SU-DHL-6 (cell line): Measurements from ENCODE around the gene ICAM4.
A peak's percentile ranks its signal among the peaks of the same experiment; 100 is the strongest.

ENCODE experiments used
- H2AFZ ChIP-seq: fragments of 200-600 bp; sonication (generic); 2 replicates; pipeline ENCODE4 v1.6.1; 2014; ENCODE audit warnings: low read depth, mild to moderate bottlenecking, moderate library complexity, mixed read lengths, antibody characterized with exemption, low read length; ENCODE audit not compliant: severe bottlenecking
- H3F3A ChIP-seq: fragments of 200-600 bp; shearing (Covaris generic); 2 replicates; pipeline ENCODE4 v1.6.0; 2016; ENCODE audit warnings: antibody characterized with exemption, mild to moderate bottlenecking; ENCODE audit not compliant: insufficient read depth
- H3K27ac ChIP-seq: fragments of 200-600 bp; sonication (generic); 2 replicates; pipeline ENCODE4 v1.5.1; 2016; ENCODE audit warnings: low read depth, mild to moderate bottlenecking, low read length, moderate library complexity, mixed read lengths
- H3K27me3 ChIP-seq: fragments of 200-600 bp; sonication (generic), shearing (Covaris generic); 2 replicates; pipeline ENCODE4 v1.6.0; 2014; ENCODE audit warnings: mild to moderate bottlenecking, low read length
- H3K36me3 ChIP-seq: fragments of 200-600 bp; sonication (generic); 2 replicates; pipeline ENCODE4 v1.6.1; 2014; ENCODE audit warnings: mild to moderate bottlenecking, low read length, mixed read lengths
- H3K4me2 ChIP-seq: fragments of 300-600, 200-600 bp; shearing (Covaris generic), sonication (generic); 2 replicates; pipeline ENCODE4 v1.6.0; 2014; ENCODE audit warnings: low read length, low read depth, mild to moderate bottlenecking; ENCODE audit not compliant: poor library complexity, severe bottlenecking
- H3K4me3 ChIP-seq: fragments of 200-600 bp; sonication (generic); 2 replicates; pipeline ENCODE4 v1.5.1; 2014; ENCODE audit warnings: antibody characterized with exemption, low read length, mild to moderate bottlenecking, mixed read lengths; ENCODE audit not compliant: insufficient read depth, poor library complexity, severe bottlenecking
- H3K79me2 ChIP-seq: fragments of 200-600 bp; sonication (generic); 2 replicates; pipeline ENCODE4 v1.6.1; 2014; ENCODE audit warnings: mild to moderate bottlenecking, low read length, moderate library complexity; ENCODE audit not compliant: insufficient read depth
- H3K9ac ChIP-seq: fragments of 200-600 bp; sonication (generic); 2 replicates; pipeline ENCODE4 v1.7.0; 2014; ENCODE audit warnings: mild to moderate bottlenecking, low read length
- H3K9me2 ChIP-seq: fragments of 200-600 bp; sonication (generic); replicated peaks from 2 replicates; pipeline ENCODE4 v1.6.1; 2014; ENCODE audit warnings: low read length; ENCODE audit not compliant: insufficient read depth
- H3K9me3 ChIP-seq: fragments of 200-600 bp; sonication (generic); 2 replicates; pipeline ENCODE4 v1.6.1; 2014; ENCODE audit warnings: low read length, mixed read lengths; ENCODE audit not compliant: insufficient read depth
- H4K20me1 ChIP-seq: fragments of 200-600 bp; sonication (generic); 2 replicates; pipeline ENCODE4 v1.6.1; 2014; ENCODE audit warnings: low read depth, mild to moderate bottlenecking, antibody characterized with exemption, low read length, moderate library complexity, mixed read lengths
- EZH2phosphoT487 ChIP-seq: fragments of 200-600 bp; sonication (generic), shearing (Covaris generic); conservative IDR thresholded peaks from 2 replicates; pipeline ENCODE4 v1.6.1; 2018; ENCODE audit warnings: mild to moderate bottlenecking, antibody characterized with exemption, low read length, moderate library complexity, mixed read lengths
- TF ChIP-seq, protein P1 (sequence below): fragments of 200-600 bp; sonication (generic); IDR thresholded peaks from one replicate; pipeline ENCODE4 v1.5.1; 2017; ENCODE audit warnings: antibody characterized with exemption, mild to moderate bottlenecking, low read length, moderate library complexity; ENCODE audit not compliant: insufficient read depth, poor library complexity, severe bottlenecking

Gene ICAM4

DNA sequence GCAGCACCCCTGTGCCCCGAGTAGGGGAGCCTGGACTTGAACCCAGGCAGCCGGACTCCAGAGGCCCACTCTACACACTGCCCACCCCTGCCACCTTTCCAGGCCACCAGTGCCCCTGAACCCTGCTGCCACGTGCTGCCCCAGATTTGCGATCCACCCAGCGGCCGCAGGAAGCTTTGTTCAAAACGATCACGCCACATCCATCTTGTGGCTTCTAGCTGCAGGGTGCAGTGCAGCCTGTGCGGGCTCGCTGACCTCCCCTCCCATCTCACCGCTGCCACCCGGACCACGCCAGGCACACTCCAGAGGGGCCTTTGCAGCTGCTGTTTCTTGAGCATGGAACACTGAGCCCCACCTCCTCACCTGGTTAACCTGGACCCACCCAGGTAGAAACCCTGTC is 42.8 kb downstream of the ICAM4 start:
- Histone ChIP-seq H3K9me3 (no peaks in the 10 kb centered on the region), H3K27ac (no peak overlapping the region), H4K20me1 (peaks cover 4% of the 10 kb centered on the region; the same call in 1 of the 2 replicates), H3K36me3 (0 out of 2 replicates have a peak, but pooled peaks cover 2% of the 10 kb centered on the region), H3K27me3 (no peaks in the 10 kb centered on the region), H3K9me2 (no peaks in the 10 kb centered on the region), H3K4me2 (no peak overlapping the region), H3K79me2 (peaks cover 55% of the 10 kb centered on the region), H3K9ac (no peak overlapping the region), H3F3A (no peaks in the 10 kb centered on the region), H3K4me3 (no peak overlapping the region), H2AFZ (no peak overlapping the region)
- no peak for TF ChIP-seq EZH2phosphoT487
- TF ChIP-seq, protein P1, sequence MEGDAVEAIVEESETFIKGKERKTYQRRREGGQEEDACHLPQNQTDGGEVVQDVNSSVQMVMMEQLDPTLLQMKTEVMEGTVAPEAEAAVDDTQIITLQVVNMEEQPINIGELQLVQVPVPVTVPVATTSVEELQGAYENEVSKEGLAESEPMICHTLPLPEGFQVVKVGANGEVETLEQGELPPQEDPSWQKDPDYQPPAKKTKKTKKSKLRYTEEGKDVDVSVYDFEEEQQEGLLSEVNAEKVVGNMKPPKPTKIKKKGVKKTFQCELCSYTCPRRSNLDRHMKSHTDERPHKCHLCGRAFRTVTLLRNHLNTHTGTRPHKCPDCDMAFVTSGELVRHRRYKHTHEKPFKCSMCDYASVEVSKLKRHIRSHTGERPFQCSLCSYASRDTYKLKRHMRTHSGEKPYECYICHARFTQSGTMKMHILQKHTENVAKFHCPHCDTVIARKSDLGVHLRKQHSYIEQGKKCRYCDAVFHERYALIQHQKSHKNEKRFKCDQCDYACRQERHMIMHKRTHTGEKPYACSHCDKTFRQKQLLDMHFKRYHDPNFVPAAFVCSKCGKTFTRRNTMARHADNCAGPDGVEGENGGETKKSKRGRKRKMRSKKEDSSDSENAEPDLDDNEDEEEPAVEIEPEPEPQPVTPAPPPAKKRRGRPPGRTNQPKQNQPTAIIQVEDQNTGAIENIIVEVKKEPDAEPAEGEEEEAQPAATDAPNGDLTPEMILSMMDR: no peak

DNA sequence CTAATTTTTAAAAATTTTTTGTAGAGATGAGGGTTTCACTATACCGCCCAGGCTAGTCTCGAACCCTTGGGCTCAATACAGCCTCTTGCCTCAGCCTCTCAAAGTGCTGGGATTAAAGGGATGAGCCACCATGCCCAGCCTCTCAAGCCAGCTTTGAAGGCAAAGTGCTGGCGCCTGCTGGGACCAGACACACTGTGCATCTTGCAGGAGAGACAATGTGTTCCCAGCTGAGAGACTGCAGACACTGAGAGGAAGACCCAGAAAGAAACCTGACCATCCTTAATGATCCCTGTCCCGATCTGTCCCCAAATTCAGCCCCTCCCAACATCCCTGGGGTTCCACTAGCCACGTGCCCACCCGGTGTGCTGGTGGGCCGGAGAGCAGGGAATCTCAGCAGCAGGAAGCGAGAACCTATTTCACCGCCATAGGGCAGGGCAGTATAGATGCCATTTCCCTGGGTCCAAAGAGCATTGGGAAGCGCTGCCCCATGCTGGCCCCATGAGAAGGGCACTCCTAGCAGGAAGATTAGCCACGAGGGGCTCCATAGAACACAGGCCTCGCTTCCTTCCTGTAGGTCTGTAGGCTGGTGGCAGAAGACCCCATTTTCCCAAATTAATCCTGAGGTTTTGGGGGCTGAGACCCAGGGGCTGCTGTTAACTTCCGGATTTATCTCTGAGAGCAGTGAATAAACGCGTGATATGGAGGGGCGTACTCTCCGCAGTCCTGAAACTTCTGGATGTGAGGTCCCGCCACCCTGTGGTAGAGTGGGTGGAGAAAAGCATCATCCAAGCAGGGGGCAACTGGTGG is 45.6 kb downstream of the ICAM4 start:
- H3K9me2 ChIP-seq: no peaks in the 10 kb centered on the region
- H4K20me1 ChIP-seq: peaks cover 4% of the 10 kb centered on the region; the same call in 1 of the 2 replicates
- H2AFZ ChIP-seq: no peak overlapping the region
- peak overlapping the region; percentile 78 for H3K27ac ChIP-seq
- 0 out of 2 replicates have a peak, but pooled peaks cover 2% of the 10 kb centered on the region for H3K36me3 ChIP-seq
- H3K79me2 ChIP-seq: peaks cover 52% of the 10 kb centered on the region
- H3K4me2 ChIP-seq: peak overlapping the region; percentile 57
- H3F3A ChIP-seq: no peaks in the 10 kb centered on the region
- no peaks in the 10 kb centered on the region for H3K27me3 ChIP-seq
- H3K4me3 ChIP-seq: peak overlapping the region; percentile 78
- no peaks in the 10 kb centered on the region for H3K9me3 ChIP-seq
- peak overlapping the region; percentile 83 for H3K9ac ChIP-seq
- TF ChIP-seq, protein P1: no peak
- no peak for TF ChIP-seq EZH2phosphoT487

DNA sequence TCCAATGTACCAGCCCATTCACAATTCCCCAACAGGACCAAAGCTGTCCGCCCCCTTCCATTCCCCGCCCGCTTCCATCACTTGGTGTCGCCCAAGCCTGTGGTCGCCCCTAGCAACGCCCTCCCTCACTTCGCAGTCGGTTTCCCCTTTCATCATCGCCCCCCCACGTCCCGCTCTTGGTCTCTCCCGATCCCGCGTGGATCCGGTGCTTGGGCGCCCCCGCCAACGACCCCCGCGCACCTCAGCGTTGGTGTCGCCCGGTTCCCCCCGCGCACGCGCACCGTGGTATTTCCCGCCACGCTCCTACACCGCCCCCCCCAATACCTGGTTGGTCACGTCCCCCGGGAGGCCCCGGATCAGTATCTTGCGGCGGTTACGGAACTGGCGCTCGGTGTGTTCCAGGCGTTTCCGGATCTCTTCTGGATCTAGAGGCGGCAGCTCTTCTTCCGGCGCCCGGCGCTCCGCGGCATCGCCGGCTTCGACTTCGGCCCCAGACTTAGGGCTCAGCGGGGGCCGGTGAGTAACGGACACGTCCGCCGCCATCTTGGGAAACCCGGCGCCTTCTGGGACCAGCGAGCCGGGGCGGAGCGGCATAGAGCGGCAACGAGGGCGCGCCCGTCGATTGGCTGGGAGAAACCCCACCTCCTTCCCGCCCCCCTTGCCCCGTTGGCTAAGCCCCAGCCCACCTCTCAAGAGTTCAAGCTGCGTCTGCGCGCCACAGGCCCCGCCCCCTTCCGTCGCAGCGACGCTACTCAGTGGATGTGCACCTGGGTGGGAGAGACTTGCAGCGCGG is 46.4 kb downstream of the ICAM4 start, which contains the start of gene RAVER1:
RAVER1 (minus strand) TSS at position 565 of the 793 bp plus-strand sequence; CDS start at position 543, 22 bp downstream.
- Histone ChIP-seq H4K20me1 (peaks cover 4% of the 10 kb centered on the region; the same call in 1 of the 2 replicates), H3K27ac (peak within 1 kb of the TSS; percentile 78), H3K9me2 (no peaks in the 10 kb centered on the region), H3K79me2 (peaks cover 45% of the 10 kb centered on the region), H2AFZ (no peak within 1 kb of the TSS), H3K9ac (peak within 1 kb of the TSS; percentile 83), H3K4me2 (peak within 1 kb of the TSS; percentile 64), H3K4me3 (peak within 1 kb of the TSS; percentile 78), H3K9me3 (no peaks in the 10 kb centered on the region), H3F3A (no peaks in the 10 kb centered on the region), H3K27me3 (no peaks in the 10 kb centered on the region), H3K36me3 (no peaks in the 10 kb centered on the region)
- TF ChIP-seq EZH2phosphoT487: no peak
- TF ChIP-seq, protein P1: no peak
